ENCODE measurements around the gene SKIC8.

The SKIC8 gene

DNA sequence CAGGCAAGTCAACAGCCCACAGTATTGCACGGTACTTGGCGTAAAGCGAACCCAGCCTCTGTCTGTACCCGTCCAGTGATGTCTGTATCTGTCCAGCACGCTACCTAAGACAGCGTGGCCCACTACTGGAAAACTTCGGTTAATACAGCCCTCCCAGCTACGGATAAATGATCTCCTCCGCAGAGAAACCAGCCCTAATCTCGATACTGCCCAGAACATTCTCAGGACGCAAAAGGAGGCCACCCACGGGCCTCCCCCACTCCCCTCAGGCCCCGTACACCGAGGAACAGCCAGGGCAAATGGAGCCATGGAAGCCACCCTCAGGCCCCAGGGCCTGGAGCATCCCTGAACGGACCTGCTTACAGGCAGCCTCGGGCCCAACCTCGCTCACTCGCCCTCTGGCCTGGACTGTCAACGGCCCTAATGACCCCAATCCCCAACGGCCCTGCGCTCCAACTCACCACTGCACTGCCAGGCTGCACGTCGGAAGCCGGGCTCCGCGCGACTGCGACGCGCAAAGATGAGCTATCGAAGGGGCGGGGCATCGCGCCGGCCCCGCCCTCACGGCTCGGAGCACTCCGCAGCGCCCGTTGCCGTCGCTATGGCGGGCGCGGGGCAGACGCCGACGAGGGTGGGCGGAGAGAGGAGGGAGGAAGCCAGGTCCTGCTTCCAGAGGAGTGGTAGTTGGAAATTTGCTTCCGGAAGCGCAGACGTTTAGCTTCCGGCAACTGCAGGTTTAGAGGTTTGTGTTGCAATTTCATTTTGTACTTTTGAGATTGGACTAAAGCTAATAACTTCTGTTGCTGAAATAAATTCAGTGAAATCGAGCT lies at the start of gene SKIC8:
TSS of gene SKIC8 (minus strand) at position 509 of the 830 bp plus-strand sequence. CDS start 3,923 bp downstream, outside the sequence.
- peak; percentile 89 to 90 for DNase-seq (ENCODE audit: low read depth in 2 of 2)

DNA sequence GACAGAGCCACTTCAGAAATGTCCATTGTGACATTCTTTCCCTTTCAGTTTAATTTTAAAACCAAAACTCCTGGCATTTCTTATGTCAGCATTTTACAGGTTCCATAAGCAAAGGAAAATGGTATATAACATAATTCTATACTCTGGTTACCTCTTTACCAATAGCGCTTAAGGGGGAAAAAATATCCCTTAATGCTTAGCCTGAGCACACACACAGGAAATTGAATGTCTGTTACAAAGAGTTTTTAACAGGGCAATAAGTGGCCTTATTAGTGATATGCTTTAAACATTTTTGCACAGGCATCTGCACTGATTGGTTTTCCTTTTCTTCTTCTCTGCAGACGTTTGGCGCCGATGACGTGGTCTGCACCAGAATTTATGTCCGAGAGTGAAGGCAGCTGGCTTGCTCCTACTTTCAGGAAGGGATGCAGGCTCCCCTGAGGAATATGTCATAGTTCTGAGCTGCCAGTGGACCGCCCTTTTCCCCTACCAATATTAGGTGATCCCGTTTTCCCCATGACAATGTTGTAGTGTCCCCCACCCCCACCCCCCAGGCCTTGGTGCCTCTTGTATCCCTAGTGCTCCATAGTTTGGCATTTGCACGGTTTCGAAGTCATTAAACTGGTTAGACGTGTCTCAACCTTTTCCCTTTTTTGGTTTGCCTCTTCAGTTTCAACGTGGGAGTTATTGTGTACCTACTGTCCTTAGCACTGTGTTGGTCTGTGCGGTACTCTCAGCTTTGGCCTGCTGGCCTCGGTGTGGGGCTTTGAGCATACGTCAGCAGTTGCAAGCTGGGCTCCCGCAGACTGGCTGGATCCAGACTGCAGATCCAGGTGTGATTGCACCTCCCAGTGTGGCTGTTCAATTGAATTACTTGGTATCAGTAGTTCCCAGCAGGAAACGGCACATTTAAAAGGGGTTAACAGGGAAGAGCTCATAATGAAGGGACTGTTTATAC lies 48.5 kb upstream of the SKIC8 start:
- no peak for DNase-seq (ENCODE audit: low read depth in 2 of 2)

DNA sequence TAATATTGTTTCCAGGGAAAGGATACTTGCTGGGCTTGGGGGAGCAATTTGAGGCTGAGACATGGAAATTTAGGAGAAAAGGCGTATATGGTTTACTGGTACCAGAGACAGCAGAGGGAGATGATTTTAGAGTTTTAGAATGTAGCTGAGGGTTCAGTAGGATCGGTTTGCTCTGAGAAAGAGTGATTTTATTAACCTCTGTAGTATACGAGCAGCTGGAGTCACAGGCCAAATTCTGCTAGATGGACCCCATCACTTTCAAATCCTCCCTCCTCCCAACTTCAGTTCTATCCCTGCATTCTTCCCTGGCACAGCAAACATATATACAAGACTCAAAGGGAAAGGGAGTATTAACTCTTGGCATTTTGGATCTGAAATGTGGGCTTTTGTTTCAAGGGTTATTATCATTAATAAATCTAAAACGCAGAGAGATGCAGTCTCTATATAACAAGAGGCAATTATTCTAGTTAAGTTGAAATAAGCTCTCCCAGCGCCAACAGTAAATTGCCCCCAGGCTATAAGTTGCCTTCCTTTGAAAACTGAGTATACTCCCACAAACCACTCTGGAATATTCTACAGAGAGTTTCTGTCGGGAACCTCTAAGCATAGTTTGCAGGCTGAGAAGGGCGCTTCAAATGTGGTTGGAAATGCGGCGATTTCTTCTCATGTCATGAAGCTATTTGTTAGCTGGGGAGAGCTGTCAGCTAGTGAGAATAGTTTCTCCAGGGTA lies 46.2 kb upstream of the SKIC8 start:
- no peak for DNase-seq (ENCODE audit: low read depth in 2 of 2)

DNA sequence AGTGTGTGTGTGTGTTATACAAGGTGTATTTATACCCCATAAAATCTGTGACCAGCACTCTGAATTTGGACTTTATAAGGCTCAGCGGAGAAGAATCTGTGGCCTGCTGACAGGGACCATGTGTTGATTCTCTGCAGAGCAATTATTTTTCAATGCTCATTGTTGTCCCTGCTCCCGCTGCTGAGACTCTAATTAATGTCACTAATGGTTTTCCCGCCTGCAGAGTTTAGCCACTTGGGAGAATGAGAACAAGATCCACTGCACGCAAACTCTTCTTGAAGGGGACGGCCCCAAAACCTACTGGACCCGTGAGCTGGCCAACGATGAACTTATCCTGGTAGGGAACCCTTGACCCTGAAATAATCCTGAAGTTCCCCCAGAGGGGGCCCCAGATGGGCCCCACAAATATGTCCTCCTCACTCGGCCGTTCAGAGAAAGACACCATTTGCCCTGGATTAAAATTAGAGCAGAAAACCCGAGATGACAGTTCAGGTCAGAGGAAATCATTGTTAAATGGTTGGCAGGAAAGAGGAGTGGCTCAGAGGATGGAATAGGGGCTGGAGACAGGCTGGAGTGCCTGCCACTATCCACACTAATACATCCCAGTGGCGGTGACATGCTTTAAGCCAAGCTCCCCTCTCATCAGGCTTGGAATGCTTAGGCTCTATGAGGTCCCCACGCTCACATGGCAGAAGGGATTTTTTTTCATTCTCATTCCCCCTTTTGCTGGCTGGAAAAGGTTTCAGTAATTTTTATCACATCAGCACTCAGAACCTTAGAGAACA lies 44.1 kb upstream of the SKIC8 start:
- no peak for DNase-seq (ENCODE audit: low read depth in 2 of 2)

DNA sequence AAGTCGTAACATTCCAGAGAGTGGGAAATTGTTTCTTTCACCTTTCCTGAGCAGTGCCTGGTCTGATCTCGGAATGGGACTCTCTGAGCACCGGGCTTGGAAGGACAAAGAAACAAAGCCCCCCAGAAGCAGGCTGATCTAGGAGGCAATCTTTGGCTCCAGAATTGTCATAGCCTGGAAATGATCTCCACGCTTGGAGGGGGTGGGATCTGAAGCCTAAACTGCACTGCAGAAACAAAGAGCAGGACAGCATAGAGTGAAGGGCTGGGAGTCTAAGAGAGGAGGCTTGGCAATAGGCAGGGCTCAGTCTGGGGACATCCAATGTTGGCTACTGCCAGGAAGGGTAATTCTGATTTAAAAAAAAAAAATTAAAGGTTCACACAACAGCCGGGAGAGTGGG lies 42.6 kb upstream of the SKIC8 start:
- no peak for DNase-seq (ENCODE audit: low read depth in 2 of 2)

DNA sequence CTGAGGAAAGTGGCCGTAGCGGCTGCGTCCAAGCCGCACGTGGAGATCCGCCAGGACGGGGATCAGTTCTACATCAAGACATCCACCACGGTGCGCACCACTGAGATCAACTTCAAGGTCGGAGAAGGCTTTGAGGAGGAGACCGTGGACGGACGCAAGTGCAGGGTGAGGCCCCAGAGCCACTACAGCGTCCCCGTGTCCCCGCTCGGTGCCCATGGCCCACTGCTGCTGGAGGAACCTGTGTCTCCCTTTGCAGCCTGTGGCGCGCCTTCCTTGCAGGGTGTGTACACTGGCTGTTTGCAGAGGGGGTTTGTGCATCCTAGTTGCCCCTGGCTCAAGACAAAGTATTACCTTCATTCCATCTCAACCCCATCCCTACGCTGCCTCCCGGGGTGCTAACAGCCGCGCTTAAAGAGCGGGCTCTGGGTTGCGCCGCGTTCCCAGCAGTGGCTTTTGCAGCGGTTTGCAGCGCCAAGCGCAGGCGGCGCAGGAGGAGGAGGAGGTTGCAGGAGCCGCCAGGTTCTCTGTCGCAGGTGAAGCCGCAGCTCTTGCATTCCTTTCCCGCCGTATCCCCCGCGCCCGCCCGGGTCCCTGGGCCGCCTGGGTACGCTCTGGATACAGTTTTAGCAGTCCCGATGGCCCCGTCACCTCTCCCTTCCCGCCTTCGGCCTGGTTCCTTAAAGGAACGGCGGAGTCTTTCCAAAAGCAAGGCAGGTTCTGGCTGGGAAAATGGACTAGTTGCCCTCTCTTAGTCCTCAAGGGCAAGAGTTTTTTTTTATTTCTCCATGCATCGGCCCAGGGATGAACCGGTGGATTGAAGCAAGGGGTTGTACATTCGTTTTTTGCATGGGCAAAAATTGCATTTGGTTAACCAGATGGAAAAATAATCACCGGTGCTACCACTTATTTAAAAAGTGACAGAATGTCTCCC lies 41.9 kb upstream of the SKIC8 start:
- DNase-seq (ENCODE audit: low read depth in 2 of 2), result no peak

DNA sequence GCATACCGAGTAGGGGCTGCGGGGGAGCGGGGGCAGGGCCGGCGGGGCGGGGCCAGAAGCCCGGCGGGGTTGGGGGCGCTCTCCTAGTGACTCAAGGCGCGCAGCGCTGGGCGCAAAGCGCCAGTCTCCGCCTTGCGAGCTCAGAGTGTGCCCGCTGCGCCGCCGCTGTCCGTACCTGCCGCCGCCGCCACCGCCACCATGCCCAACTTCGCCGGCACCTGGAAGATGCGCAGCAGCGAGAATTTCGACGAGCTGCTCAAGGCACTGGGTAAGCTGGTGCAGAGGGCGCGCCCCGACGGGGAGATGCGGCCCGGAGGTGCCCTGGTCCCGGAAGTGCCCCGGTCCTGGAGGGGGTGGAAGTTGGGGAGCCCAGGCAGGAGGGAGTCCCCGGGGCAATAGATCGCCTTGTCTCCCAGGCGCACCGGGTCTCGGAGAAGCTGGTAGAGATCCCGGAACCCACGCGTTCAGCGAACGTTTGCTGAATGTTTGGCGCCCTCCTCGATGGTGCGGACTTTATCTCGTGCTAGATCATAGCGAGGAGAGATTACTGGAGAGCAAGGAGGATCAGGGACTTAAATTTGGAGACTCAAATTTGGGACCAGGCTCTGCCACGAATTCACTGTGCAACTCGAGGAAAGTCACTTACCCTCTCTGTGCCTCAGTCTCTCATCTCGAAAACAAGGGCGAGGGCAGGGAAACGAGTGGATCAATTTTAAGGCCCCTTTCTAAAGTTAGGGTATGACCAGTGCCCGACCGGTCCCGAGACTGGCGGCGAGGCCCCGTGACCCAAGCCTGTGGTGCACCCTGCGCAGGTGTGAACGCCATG lies 41.0 kb upstream of the SKIC8 start, which contains the start of gene CRABP1:
TSS of gene CRABP1 (plus strand) at position 123 of the 826 bp plus-strand sequence. CDS start at position 199, 76 bp downstream.
- no peak for DNase-seq (ENCODE audit: low read depth in 2 of 2)

DNA sequence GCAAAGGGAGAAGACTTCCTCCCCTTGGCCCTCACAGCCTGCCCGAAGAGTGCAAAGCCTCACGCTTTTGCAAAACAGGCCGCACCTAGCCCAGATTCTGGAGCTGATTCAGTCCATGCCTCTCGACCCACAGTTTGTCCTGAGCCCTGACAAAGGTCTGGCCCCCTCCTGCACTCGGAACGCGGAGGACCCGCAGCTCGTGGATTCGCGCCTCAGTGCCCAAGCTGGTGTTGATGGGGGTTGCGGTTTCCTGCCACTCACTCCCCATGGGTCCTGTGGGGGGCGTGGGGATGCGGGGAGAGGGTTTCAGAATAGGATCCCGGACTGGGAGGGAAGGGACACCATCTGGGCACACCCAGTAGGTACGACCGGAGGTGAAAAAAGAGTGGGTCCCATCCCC lies 40.1 kb upstream of the SKIC8 start:
- DNase-seq (ENCODE audit: low read depth in 2 of 2), result no peak

DNA sequence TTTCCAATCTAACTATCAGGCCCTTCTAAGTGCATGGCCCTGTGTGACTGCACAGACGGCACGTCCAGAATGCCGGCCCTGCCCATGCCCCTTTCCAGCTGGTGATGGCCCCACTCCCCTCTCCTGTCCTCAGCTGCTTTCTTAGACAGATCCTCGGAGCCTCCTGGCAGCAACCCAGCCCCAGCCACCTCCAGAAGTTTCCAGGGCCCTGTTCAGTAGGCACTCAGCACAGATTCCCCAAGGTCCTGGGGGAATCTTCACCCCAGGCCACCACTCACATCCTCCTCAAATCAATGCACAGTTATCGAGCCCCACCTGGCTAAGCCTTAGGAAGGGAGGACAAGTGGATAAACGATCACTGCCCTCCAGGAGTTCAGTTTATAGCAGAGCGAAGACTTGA lies 39.4 kb upstream of the SKIC8 start:
- no peak for DNase-seq (ENCODE audit: low read depth in 2 of 2)

DNA sequence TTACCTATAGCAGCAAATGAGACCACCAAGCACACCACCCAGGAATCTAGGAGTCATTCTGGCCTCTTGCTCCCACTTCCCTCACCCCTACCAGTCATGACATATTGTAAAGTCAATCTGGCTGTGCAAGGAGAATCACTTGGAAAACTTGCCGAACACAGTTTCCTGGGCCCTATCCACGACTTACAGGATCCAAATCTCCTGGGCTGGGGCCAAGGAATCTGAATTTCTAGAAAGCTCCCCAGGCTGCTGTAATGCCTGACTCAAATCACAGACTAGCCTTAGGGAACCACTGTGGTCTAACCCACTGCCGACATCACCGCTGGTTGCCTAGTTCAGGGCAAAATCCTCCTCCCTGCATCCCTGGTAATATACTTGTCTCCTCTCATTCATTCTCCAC lies 36.6 kb upstream of the SKIC8 start:
- no peak for DNase-seq (ENCODE audit: low read depth in 2 of 2)

DNA sequence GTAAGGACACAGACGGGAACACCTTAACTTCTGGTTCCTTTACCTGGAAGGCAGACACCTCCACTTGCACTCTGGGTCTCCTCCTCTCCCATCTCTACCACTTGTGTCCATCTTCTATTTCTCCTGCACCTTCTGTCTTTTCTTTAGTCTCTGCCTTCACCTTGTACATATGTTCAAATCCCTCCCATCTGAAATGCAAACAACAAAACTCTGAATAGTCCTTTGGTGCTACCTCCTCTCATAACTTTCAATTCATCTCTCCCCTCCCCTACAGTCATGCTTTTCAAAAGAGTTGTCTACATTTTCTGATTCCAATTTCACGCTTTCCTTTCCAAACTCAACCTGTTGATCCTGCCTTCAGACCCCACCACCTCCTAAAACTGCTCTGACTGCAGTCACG lies 35.4 kb upstream of the SKIC8 start:
- DNase-seq (ENCODE audit: low read depth in 2 of 2), result no peak

DNA sequence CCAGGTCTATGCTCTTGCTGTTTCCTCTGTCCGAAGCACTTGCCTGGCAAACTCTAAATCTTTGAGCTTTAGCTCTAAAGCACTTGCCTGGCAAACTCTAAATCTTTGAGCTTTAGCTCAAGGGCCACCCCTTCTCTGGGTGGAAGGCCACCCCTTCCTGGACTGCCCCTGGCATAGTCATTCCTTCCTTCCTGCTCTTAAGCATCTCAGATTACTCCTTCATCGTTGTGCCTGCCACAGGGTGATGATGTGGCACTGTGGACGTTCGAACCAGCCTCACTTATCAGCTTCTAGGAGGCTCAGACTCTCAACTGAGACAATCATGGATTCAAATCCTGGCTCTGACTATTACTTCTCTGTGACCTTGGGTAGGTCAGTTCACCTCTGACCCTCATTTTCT lies 30.2 kb upstream of the SKIC8 start:
- DNase-seq (ENCODE audit: low read depth in 2 of 2), result no peak

DNA sequence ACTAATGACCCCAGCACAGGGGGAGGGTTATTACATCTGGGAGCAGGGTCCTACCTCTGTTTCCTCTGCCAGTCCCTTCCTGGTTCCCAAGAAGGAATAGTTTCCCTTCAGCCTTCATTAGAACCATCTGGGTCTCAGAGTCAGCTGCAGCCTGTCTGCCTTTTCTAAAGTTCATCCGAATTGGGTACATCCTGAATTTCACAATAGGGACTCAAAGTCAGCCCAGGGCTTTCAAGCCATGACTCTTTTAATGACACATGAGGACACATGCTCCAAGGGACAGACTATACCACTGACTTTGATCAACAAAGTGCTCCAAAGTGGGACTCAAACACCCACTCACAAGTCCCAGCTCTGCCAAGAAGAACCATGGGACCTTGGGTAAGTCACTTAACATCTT lies 28.1 kb upstream of the SKIC8 start:
- DNase-seq (ENCODE audit: low read depth in 2 of 2), result no peak

DNA sequence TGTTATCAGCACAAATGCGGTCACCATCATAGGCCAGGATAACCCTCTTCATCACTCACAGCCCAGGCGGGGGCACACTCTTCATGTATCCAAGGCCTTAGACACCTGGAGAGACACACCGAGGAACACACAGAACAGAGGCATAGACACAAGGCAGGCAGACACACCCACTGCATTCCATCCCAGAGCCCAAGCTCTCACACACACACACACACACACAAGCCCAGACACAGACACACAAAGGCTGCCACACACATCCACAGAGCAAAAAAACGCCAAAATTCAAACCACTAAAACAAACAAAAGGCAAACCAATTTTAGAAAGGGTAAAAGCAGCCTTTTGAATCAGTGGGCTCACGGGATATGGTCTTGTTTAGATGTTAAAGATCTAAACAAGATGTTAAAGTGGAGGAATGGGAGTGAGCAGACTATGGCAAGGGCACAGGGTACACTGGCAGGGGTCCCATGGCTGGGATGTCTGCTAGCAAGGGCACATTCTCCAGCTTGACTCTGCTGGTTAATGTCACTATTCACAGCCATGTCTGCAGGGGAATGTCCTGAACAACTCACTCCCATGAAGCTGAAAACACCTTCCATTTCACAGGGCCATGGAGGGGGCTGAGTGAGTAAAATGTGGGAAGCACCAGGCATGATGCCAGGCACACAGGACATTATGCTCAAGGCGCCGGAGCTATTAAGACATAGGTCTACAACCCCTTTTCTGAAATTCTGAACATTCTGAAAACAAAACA lies 25.9 kb upstream of the SKIC8 start:
- no peak for DNase-seq (ENCODE audit: low read depth in 2 of 2)

DNA sequence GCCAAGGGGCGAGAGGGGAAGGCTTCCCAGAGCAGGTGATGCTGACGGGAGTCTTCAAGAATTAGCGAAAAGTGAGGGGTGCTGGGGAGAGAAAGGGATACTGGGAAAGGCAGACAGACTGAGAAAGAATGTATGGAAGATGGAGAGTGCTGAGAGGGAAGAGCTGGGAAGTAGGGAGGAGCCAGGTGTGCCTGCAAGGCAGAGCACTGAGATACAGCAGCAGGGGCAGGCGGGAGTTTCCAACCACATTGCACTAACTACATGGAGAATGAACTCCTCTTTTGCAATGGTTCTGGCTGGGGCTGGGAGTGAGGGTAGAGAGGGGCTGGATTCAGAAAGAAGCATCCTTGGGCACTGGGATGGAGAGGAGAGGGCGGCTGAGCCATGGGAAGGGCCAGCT lies 24.7 kb upstream of the SKIC8 start:
- DNase-seq (ENCODE audit: low read depth in 2 of 2), result no peak

DNA sequence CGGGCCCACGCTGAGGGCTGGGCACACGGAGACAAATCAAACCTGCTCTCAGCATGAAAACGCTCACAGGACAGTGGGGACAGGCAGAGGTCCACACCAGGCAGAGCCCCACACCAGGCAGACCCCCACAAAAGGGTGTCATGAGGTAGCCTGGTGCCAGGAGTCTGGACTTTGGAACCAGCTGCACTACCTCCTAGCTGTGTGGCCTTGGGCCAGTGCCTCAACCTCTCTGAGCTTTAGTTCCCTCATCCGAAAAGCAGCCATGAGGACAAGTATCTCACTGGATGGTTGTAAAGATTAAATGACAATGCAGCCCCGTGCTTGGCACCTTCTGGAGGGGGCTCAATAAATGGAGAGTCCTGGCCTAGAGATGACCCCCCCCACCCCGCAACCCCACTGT lies 24.3 kb upstream of the SKIC8 start:
- DNase-seq (ENCODE audit: low read depth in 2 of 2), result no peak

DNA sequence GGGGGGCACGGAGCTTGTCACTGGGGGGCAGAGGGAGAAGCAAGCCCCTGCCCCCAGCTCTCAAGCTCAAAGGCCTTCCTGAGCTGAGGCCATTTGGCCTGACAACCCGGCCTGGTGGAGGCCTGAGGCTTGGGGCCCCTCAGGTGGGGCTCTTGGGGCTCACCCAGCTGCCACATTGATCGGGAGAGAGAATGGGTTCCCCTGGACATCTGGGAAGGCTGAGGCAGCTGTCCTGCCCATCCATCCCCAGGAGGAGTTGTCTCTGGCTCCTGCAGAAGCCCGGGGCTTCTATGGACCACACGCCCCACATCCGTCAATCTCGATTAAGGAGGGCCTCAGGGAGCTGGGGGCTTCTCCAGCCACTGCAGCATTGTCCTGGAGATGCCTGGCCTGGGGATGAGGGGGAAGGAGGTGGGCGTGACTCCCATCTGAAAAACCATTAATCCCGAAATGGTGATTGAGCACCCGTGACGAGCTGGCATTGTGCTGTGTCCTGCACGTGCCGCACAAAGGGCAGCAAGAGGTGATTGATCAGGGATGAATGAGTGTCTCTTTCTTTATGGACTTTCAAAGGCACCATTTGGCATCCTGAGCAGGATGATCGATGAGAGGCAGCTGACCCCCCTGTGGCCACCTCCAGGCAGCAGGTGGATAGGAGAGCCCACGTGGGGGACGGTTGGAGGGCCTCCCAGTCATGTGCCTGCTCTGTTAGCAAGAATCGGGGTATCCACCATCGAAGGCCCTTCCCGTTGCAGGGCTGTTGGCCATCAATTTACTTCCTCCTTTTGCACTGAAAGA lies 23.5 kb upstream of the SKIC8 start:
- no peak for DNase-seq (ENCODE audit: low read depth in 2 of 2)

DNA sequence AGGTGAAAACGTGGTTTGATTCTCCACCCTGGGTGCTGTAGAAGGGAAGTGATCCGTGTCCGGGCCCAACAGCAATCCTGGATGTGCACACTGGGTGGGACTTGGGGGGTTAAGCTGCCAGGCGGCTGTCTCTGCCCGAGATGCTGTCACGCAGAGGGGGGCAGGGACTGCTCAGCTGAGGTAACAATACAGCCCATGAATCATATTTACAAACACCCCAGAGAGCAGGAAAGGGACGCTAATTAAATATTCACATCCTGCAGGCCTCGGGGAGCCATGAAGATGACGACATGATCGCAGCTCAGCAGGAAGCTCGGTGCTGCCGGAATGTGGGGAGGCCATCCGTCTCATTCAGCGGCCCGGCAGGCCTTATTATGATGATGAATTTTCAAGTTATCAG lies 22.8 kb upstream of the SKIC8 start:
- DNase-seq (ENCODE audit: low read depth in 2 of 2), result no peak

Data from stimulated activated CD8-positive, alpha-beta memory T cell treated with anti-CD3 and anti-CD28 coated beads, Interleukin-15, amount 100 ng/mL, for 48 hours (primary cell).